OCI-LY3 (cell line): ENCODE data around the gene BRINP3.

Experiments
- CTCF ChIP-seq: fragments of 200-600, 300-600 bp; sonication (generic); IDR thresholded peaks from 2 replicates; pipeline ENCODE4 v1.5.1; 2014; ENCODE audit warnings: antibody characterized with exemption, low read length, low read depth
- EZH2phosphoT487 ChIP-seq: fragments of 200-600 bp; shearing (Covaris generic); IDR thresholded peaks from 2 replicates; pipeline ENCODE4 v1.6.1; 2018; ENCODE audit warnings: antibody characterized with exemption, mixed run types, low read depth

GRCh38 chr1:190098107-190098506 is 379.6 kb downstream of the BRINP3 start:
- TF ChIP-seq CTCF = no peak
- TF ChIP-seq EZH2phosphoT487 = no peak
